K562 (cell line): ENCODE measurements around the gene C11orf54. TPM values are rescaled to one million over a fixed set of nuclear protein-coding genes. Genes with fewer than 3 reads are reported as not detected.

Source experiments
- ATAC-seq: fragments of 200-7000 bp; cut with Tn5 transposase; 3 replicates; pipeline ENCODE4 v1.9.1; 2020; ENCODE audit warnings: moderate library complexity
- BruUV-seq: library from RNA; stranded (reverse); fragments of 400-500 nt; replicated peaks from 2 replicates; lab custom pipeline; 2021; lab: Mats Ljungman, UMichigan
- CTCF ChIA-PET: fragments of 300-600 bp; formaldehyde crosslinking; extraction: SDS; loops from one replicate; lab custom pipeline; 2021; ENCODE audit warnings: low intra/inter-chr PET ratio; lab: Yijun Ruan, JAX
- POLR2A ChIA-PET: fragments of 300-600, 350-650 bp; sonication (Branson Sonifier 250); formaldehyde crosslinking; extraction: SDS; loops from one replicate; lab custom pipeline; 2021; ENCODE audit warnings: antibody characterized with exemption, inconsistent platforms; lab: Yijun Ruan, JAX
- DNase-seq, 4 experiments: peaks; one replicate each; pipeline versions ENCODE4 v3.0.0 to v3.0.0-alpha.2; 2011 to 2018; ENCODE audit warnings: low spot score in 3 of 4, mixed read lengths in 3 of 4; ENCODE audit errors: extremely low read depth in 1 of 4
- FAIRE-seq: peaks from 2 replicates; lab custom pipeline; 2011; peaks lifted over from hg19 to GRCh38; lab: Jason Lieb, UNC
- H2AFZ ChIP-seq: 2 replicates; pipeline ENCODE4 v1.6.0; 2011; ENCODE audit warnings: low read depth, low read length, control low read depth, inconsistent platforms
- H3K27ac ChIP-seq: fragments of 200-600 bp; 3 replicates; pipeline ENCODE4 v1.8.0; 2011; ENCODE audit warnings: low read depth, mild to moderate bottlenecking, control low read depth, inconsistent platforms, low read length, moderate library complexity, mixed read lengths; ENCODE audit errors: extremely low read depth
- H3K27me3 ChIP-seq, 2 experiments: fragments of 300-600 bp in 1 of 2; 2 replicates in 1 of 2; 3 replicates in 1 of 2; pipeline versions ENCODE4 v1.6.0 to v1.8.0; 2011; ENCODE audit warnings: inconsistent platforms in 2 of 2, low read length in 2 of 2, mild to moderate bottlenecking in 1 of 2, mixed read lengths in 1 of 2, moderate library complexity in 1 of 2; ENCODE audit not compliant: control insufficient read depth in 2 of 2, insufficient read depth in 2 of 2
- H3K36me3 ChIP-seq: fragments of 300-600 bp; 3 replicates; pipeline ENCODE4 v1.8.0; 2011; ENCODE audit warnings: mild to moderate bottlenecking, low read length, inconsistent platforms; ENCODE audit not compliant: control insufficient read depth, insufficient read depth
- H3K4me1 ChIP-seq, 2 experiments: fragments of 200-600 bp in 1 of 2; replicated peaks in 1 of 2; 2 replicates in 1 of 2; 3 replicates in 1 of 2; pipeline versions ENCODE4 v1.5.1 to v1.8.0; 2011; ENCODE audit warnings: inconsistent platforms in 2 of 2, low read length in 2 of 2, mild to moderate bottlenecking in 1 of 2, mixed read lengths in 1 of 2, moderate library complexity in 1 of 2; ENCODE audit not compliant: control insufficient read depth in 2 of 2, insufficient read depth in 2 of 2
- H3K4me2 ChIP-seq: 2 replicates; pipeline ENCODE4 v1.6.1; 2011; ENCODE audit warnings: low read length, control low read depth, inconsistent platforms, mixed read lengths; ENCODE audit not compliant: insufficient read depth
- H3K4me3 ChIP-seq: fragments of 200-600 bp; sonication (generic), shearing (Covaris generic); 2 replicates; pipeline ENCODE4 v1.5.1; 2016; ENCODE audit warnings: control low read depth, inconsistent platforms
- H3K79me2 ChIP-seq: fragments of 200-600 bp; 3 replicates; pipeline ENCODE4 v1.8.0; 2011; ENCODE audit warnings: low read length, inconsistent platforms; ENCODE audit not compliant: control insufficient read depth, insufficient read depth
- H3K9ac ChIP-seq, 2 experiments: 2 replicates each; pipeline versions ENCODE4 v1.6.0 to v1.6.1; 2011; ENCODE audit warnings: low read depth in 2 of 2, low read length in 2 of 2, control low read depth in 1 of 2, inconsistent platforms in 1 of 2, mild to moderate bottlenecking in 1 of 2, mixed read lengths in 1 of 2; ENCODE audit not compliant: insufficient read depth in 1 of 2
- H3K9me1 ChIP-seq: one replicate; pipeline ENCODE4 v1.6.0; 2011; ENCODE audit warnings: inconsistent platforms, mild to moderate bottlenecking, low read length, moderate library complexity; ENCODE audit not compliant: control insufficient read depth, insufficient read depth
- H3K9me3 ChIP-seq: replicated peaks from 2 replicates; pipeline ENCODE4 v1.5.1; 2011; ENCODE audit warnings: low read depth, low read length, inconsistent platforms; ENCODE audit not compliant: control insufficient read depth, insufficient read depth
- H4K20me1 ChIP-seq: replicated peaks from 2 replicates; pipeline ENCODE4 v1.6.1; 2011; ENCODE audit warnings: low read length, inconsistent platforms, mixed read lengths; ENCODE audit not compliant: control insufficient read depth, insufficient read depth
- BHLHE40 ChIP-seq: IDR thresholded peaks from 2 replicates; pipeline ENCODE4 v1.6.1; 2011; ENCODE audit warnings: low read length, improper control_type of control experiment
- MCM3 ChIP-seq: fragments of 450-650 bp; IDR thresholded peaks from 2 replicates; pipeline ENCODE4 v1.6.1; 2016
- NCOR1 ChIP-seq: fragments of 450-650 bp; IDR thresholded peaks from 2 replicates; pipeline ENCODE4 v1.6.1; 2016; ENCODE audit warnings: mild to moderate bottlenecking, moderate library complexity
- U2AF1 ChIP-seq: fragments of 200-400 bp; formaldehyde crosslinking; optimal IDR thresholded peaks from 2 replicates; pipeline ENCODE3; 2017; ENCODE audit warnings: mild to moderate bottlenecking, low read depth, low read length, moderate library complexity
- USF1 ChIP-seq: sonication (generic); formaldehyde crosslinking; IDR thresholded peaks from 2 replicates; pipeline ENCODE4 v1.9.0; 2022; ENCODE audit warnings: mild to moderate bottlenecking, missing genetic modification reagents
- WGBS: fragments of 100-300 bp; shearing (Covaris generic); methylation state at CpG from one replicate; pipeline ENCODE4 v1.1.6; 2016; ENCODE audit warnings: low coverage, mixed read lengths; ENCODE audit not compliant: insufficient coverage; ENCODE audit errors: missing lambda C conversion rate; 5-methylcytosine and 5-hydroxymethylcytosine counted together
- in situ Hi-C: fragments of 300-500 bp; cut with MboI; formaldehyde crosslinking; loops from 4 replicates; pipeline ENCODE4 v1.15.0; 2018; ENCODE audit warnings: inconsistent platforms, mixed read lengths
- intact Hi-C: fragments of 100-400 bp; cut with micrococcal nuclease; formaldehyde crosslinking; loops from 2 replicates; pipeline ENCODE4 v1.14.2; 2022
- microRNA counts: library from miRNA; unstranded; fragments of <30 nt; microRNA quantifications from one replicate; lab custom pipeline; 2016
- microRNA-seq: library from miRNA; unstranded; fragments of <30 nt; microRNA quantifications from one replicate; pipeline ENCODE4, GENCODE V29; 2018; ENCODE audit warnings: borderline microRNAs expressed
- polyA plus RNA-seq, 8 experiments: library from polyadenylated mRNA; depleted of rRNA in 4 of 8; stranded (reverse) in 5 of 8; unstranded in 3 of 8; fragments of >200 nt; fragmentation: Nextera tagmentation in 2 of 8; fragmentation: Illumina TruSeq in 1 of 8; extraction: Ambion mirVana in 2 of 8; extraction: Trizol in 1 of 8; gene quantifications; 2 replicates each; pipeline versions ENCODE4 v1.2.1 to v1.2.3, GENCODE V29; 2011 to 2014; ENCODE audit warnings: inconsistent platforms in 1 of 8, missing spikeins in 1 of 8
- small RNA-seq: library from RNA; depleted of rRNA; stranded (forward); fragments of <200 nt; gene quantifications from one replicate; pipeline ENCODE3, GENCODE V24; 2014
- total RNA-seq, 7 experiments: library from RNA; depleted of rRNA in 6 of 7; stranded (reverse); fragments of >200 nt in 6 of 7; fragmentation: Illumina TruSeq in 2 of 7; extraction: Trizol in 2 of 7; gene quantifications; 2 replicates each; pipeline versions ENCODE4 v1.2.1 to v1.2.3, GENCODE V29; 2011 to 2021; ENCODE audit warnings: low replicate concordance in 1 of 7

The C11orf54 gene
- total and polyA plus RNA-seq, 9 of the 15 experiments (the other 6 are each of a cell fraction or from before 2014, with no cell fraction given), result 13.4 to 33.0 (median 23.1) TPM

GRCh38 chr11:93813974-93814373, 72.5 kb downstream of the C11orf54 start:
- ChIA-PET POLR2A (interaction anchor here (0.7 kb wide), 1 partner anchor 912 kb away, joined by 3 read pairs; no protein-coding TSS in a partner anchor), CTCF (no interaction called here)
- Histone ChIP-seq H3K4me3 (no peak overlapping the region), H3K79me2 (no peaks in the 10 kb centered on the region), H3K27me3 (no peaks in the 10 kb centered on the region), H3K9ac (no peak overlapping the region), H3K4me1 (no peaks in the 10 kb centered on the region), H3K4me2 (no peak overlapping the region), H3K9me3 (no peaks in the 10 kb centered on the region), H4K20me1 (no peaks in the 10 kb centered on the region), H3K9me1 (no peaks in the 10 kb centered on the region), H2AFZ (no peak overlapping the region), H3K36me3 (peaks cover 59% of the 10 kb centered on the region), H3K27ac (no peak overlapping the region)
- no peak for ATAC-seq
- in situ Hi-C loops, result no loop called here
- 94% methylated on average over 5 of the region's 5 CpGs for WGBS
- intact Hi-C loops, result no loop called here
- BruUV-seq, result no TSS peak
- TF ChIP-seq MCM3, result no peak
- TF ChIP-seq BHLHE40, result no peak
- no peak for TF ChIP-seq USF1 (CRISPR knock-in tag)
- no peak for TF ChIP-seq NCOR1
- TF ChIP-seq U2AF1, result no peak
- DNase-seq, result no peak
- FAIRE-seq, result no peak

MicroRNAs within 50 kb of the gene (microRNA counts, 767-probe panel; counts per million panel counts)
- 1,510 counts per million, percentile 37 among the panel's probes with 10 or more counts for microRNA hsa-miR-1304-5p (lab: Ali Mortazavi, UCI)

Small RNA genes lying within 50 kb of the gene (microRNA-seq; reads per million reads assigned to microRNA genes)
- 26.9 reads per million, percentile 68 among the genes with 10 or more reads in this experiment for gene MIR1304

Small RNA genes lying within 50 kb of the gene (small RNA-seq; reads per million reads assigned to genes)
- gene RF00019, result not detected
- gene RF00493, result 14.8 reads per million, percentile 96 among the genes with 10 or more reads in this experiment
- 0.18 reads per million for gene SCARNA9
- not detected for gene SNORA1
- gene SNORA18, result not detected
- not detected for gene SNORA25
- not detected for gene SNORA32
- not detected for gene SNORA40
- gene SNORA8, result not detected
- gene SNORD5, result not detected
- 3,963 reads per million, percentile 100 among the genes with 10 or more reads in this experiment for gene SNORD6

Other genes with a start within 250 kb of the C11orf54 start
- gene SMCO4, start 198.3 kb upstream of the C11orf54 start, total RNA-seq (2014; rRNA removed), result 15.3 and 36.6 TPM in 2 replicates
- 16.0 and 19.1 TPM in 2 replicates for gene SMCO4, start 198.3 kb upstream of the C11orf54 start, total RNA-seq (2014; rRNA removed; fragmentation: Illumina TruSeq; extraction: Trizol)
- 14.1 and 21.1 TPM in 2 replicates for gene SMCO4, start 198.3 kb upstream of the C11orf54 start, total RNA-seq (2015; rRNA removed; fragmentation: Illumina TruSeq; extraction: Trizol)
- 16.9 and 18.5 TPM in 2 replicates for gene SMCO4, start 198.3 kb upstream of the C11orf54 start, total RNA-seq (2021)
- 9.5 and 11.5 TPM in 2 replicates for gene SMCO4, start 198.3 kb upstream of the C11orf54 start, polyA plus RNA-seq (2011; rRNA removed)
- gene SMCO4, start 198.3 kb upstream of the C11orf54 start, polyA plus RNA-seq (2014; fragmentation: Illumina TruSeq; extraction: Trizol), result 15.4 and 22.3 TPM in 2 replicates
- gene SMCO4, start 198.3 kb upstream of the C11orf54 start, polyA plus RNA-seq (2014; fragmentation: Nextera tagmentation; extraction: Ambion mirVana), result 1 to 10 TPM; 1.8 to 2.2 TPM
- 18.3 and 27.8 TPM in 2 replicates for gene SMCO4, start 198.3 kb upstream of the C11orf54 start, polyA plus RNA-seq (2014; rRNA removed)
- 26.5 and 27.1 TPM in 2 replicates for gene CEP295, start 80.0 kb upstream of the C11orf54 start, total RNA-seq (2014; rRNA removed)
- gene CEP295, start 80.0 kb upstream of the C11orf54 start, total RNA-seq (2014; rRNA removed; fragmentation: Illumina TruSeq; extraction: Trizol), result 41.8 and 47.5 TPM in 2 replicates
- gene CEP295, start 80.0 kb upstream of the C11orf54 start, total RNA-seq (2015; rRNA removed; fragmentation: Illumina TruSeq; extraction: Trizol), result 41.7 and 46.9 TPM in 2 replicates
- gene CEP295, start 80.0 kb upstream of the C11orf54 start, total RNA-seq (2021), result 22.1 and 22.2 TPM in 2 replicates
- gene CEP295, start 80.0 kb upstream of the C11orf54 start, polyA plus RNA-seq (2011; rRNA removed), result 28.5 and 31.5 TPM in 2 replicates
- gene CEP295, start 80.0 kb upstream of the C11orf54 start, polyA plus RNA-seq (2014; fragmentation: Illumina TruSeq; extraction: Trizol), result 24.9 and 30.0 TPM in 2 replicates
- 10 to 100 TPM in 1 of 2 experiments, 1 to 10 TPM in 1; 6.0 to 10.9 TPM for gene CEP295, start 80.0 kb upstream of the C11orf54 start, polyA plus RNA-seq (2014; fragmentation: Nextera tagmentation; extraction: Ambion mirVana)
- 16.3 and 22.8 TPM in 2 replicates for gene CEP295, start 80.0 kb upstream of the C11orf54 start, polyA plus RNA-seq (2014; rRNA removed)
- gene TAF1D, start 177 bp upstream of the C11orf54 start, total RNA-seq (2014; rRNA removed), result 155 and 182 TPM in 2 replicates
- gene TAF1D, start 177 bp upstream of the C11orf54 start, total RNA-seq (2014; rRNA removed; fragmentation: Illumina TruSeq; extraction: Trizol), result 313 and 326 TPM in 2 replicates
- 301 and 347 TPM in 2 replicates for gene TAF1D, start 177 bp upstream of the C11orf54 start, total RNA-seq (2015; rRNA removed; fragmentation: Illumina TruSeq; extraction: Trizol)
- 189 and 193 TPM in 2 replicates for gene TAF1D, start 177 bp upstream of the C11orf54 start, total RNA-seq (2021)
- 208 and 270 TPM in 2 replicates for gene TAF1D, start 177 bp upstream of the C11orf54 start, polyA plus RNA-seq (2011; rRNA removed)
- 203 and 250 TPM in 2 replicates for gene TAF1D, start 177 bp upstream of the C11orf54 start, polyA plus RNA-seq (2014; fragmentation: Illumina TruSeq; extraction: Trizol)
- gene TAF1D, start 177 bp upstream of the C11orf54 start, polyA plus RNA-seq (2014; fragmentation: Nextera tagmentation; extraction: Ambion mirVana), result 100 to 1,000 TPM; 122 to 123 TPM
- gene TAF1D, start 177 bp upstream of the C11orf54 start, polyA plus RNA-seq (2014; rRNA removed), result 245 and 293 TPM in 2 replicates
- 29.8 and 30.7 TPM in 2 replicates for gene MED17, start 42.6 kb downstream of the C11orf54 start, total RNA-seq (2014; rRNA removed)
- 34.5 and 35.1 TPM in 2 replicates for gene MED17, start 42.6 kb downstream of the C11orf54 start, total RNA-seq (2014; rRNA removed; fragmentation: Illumina TruSeq; extraction: Trizol)
- 31.5 and 32.4 TPM in 2 replicates for gene MED17, start 42.6 kb downstream of the C11orf54 start, total RNA-seq (2015; rRNA removed; fragmentation: Illumina TruSeq; extraction: Trizol)
- 34.7 and 35.0 TPM in 2 replicates for gene MED17, start 42.6 kb downstream of the C11orf54 start, total RNA-seq (2021)
- gene MED17, start 42.6 kb downstream of the C11orf54 start, polyA plus RNA-seq (2011; rRNA removed), result 20.3 and 22.0 TPM in 2 replicates
- 22.1 and 26.8 TPM in 2 replicates for gene MED17, start 42.6 kb downstream of the C11orf54 start, polyA plus RNA-seq (2014; fragmentation: Illumina TruSeq; extraction: Trizol)
- 1 to 10 TPM; 6.7 to 7.7 TPM for gene MED17, start 42.6 kb downstream of the C11orf54 start, polyA plus RNA-seq (2014; fragmentation: Nextera tagmentation; extraction: Ambion mirVana)
- 21.5 and 21.7 TPM in 2 replicates for gene MED17, start 42.6 kb downstream of the C11orf54 start, polyA plus RNA-seq (2014; rRNA removed)
- not detected in 2 replicates for gene VSTM5, start 108.9 kb downstream of the C11orf54 start, total RNA-seq (2014; rRNA removed)
- gene VSTM5, start 108.9 kb downstream of the C11orf54 start, total RNA-seq (2014; rRNA removed; fragmentation: Illumina TruSeq; extraction: Trizol), result not detected in 2 replicates
- gene VSTM5, start 108.9 kb downstream of the C11orf54 start, total RNA-seq (2015; rRNA removed; fragmentation: Illumina TruSeq; extraction: Trizol), result not detected in 2 replicates
- gene VSTM5, start 108.9 kb downstream of the C11orf54 start, total RNA-seq (2021), result not detected in 2 replicates
- not detected in 2 replicates for gene VSTM5, start 108.9 kb downstream of the C11orf54 start, polyA plus RNA-seq (2011; rRNA removed)
- not detected in 2 replicates for gene VSTM5, start 108.9 kb downstream of the C11orf54 start, polyA plus RNA-seq (2014; fragmentation: Illumina TruSeq; extraction: Trizol)
- gene VSTM5, start 108.9 kb downstream of the C11orf54 start, polyA plus RNA-seq (2014; fragmentation: Nextera tagmentation; extraction: Ambion mirVana), result under 1 TPM in 1 of 2 experiments, not detected in 1; 0.01 TPM
- not detected in 2 replicates for gene VSTM5, start 108.9 kb downstream of the C11orf54 start, polyA plus RNA-seq (2014; rRNA removed)